ENCODE data around the gene ADCY9.

DNA sequence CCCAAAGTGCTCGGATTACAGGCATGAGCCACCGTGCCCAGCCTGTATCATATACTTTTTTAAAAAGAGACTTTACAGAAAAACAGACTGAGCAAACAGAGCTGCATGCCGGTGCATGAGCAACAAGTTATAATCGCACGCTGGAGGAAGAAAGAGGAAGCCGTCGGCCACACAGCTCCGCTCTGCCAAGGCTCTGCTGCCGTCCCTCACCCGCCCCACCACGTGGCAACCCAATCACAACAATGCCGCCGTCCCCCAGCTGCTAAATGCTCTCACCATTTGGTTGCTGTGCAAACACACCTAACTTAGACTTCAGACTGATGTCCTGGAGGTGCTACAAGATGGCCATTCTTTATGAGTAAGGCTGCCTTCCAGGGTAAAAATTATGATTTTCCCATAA is 83.5 kb downstream of the ADCY9 start:
- TF ChIP-seq, protein P1, sequence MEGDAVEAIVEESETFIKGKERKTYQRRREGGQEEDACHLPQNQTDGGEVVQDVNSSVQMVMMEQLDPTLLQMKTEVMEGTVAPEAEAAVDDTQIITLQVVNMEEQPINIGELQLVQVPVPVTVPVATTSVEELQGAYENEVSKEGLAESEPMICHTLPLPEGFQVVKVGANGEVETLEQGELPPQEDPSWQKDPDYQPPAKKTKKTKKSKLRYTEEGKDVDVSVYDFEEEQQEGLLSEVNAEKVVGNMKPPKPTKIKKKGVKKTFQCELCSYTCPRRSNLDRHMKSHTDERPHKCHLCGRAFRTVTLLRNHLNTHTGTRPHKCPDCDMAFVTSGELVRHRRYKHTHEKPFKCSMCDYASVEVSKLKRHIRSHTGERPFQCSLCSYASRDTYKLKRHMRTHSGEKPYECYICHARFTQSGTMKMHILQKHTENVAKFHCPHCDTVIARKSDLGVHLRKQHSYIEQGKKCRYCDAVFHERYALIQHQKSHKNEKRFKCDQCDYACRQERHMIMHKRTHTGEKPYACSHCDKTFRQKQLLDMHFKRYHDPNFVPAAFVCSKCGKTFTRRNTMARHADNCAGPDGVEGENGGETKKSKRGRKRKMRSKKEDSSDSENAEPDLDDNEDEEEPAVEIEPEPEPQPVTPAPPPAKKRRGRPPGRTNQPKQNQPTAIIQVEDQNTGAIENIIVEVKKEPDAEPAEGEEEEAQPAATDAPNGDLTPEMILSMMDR (IDR thresholded peaks at IDR 0.05): no peak
- TF ChIP-seq POLR2A (IDR thresholded peaks at IDR 0.05; ENCODE audit: low read length) (no peak), SMC3 (IDR thresholded peaks at IDR 0.05) (no peak), KDM5A (IDR thresholded peaks at IDR 0.05) (no peak), RCOR1 (IDR thresholded peaks at IDR 0.05; ENCODE audit: low read depth, low read length) (no peak), EP300 (IDR thresholded peaks at IDR 0.05) (no peak), MYC (IDR thresholded peaks at IDR 0.05; ENCODE audit: borderline replicate concordance, low read length) (no peak), HOXA7 (CRISPR knock-in tag; IDR thresholded peaks at IDR 0.05) (no peak)
- TF ChIP-seq, protein P2, sequence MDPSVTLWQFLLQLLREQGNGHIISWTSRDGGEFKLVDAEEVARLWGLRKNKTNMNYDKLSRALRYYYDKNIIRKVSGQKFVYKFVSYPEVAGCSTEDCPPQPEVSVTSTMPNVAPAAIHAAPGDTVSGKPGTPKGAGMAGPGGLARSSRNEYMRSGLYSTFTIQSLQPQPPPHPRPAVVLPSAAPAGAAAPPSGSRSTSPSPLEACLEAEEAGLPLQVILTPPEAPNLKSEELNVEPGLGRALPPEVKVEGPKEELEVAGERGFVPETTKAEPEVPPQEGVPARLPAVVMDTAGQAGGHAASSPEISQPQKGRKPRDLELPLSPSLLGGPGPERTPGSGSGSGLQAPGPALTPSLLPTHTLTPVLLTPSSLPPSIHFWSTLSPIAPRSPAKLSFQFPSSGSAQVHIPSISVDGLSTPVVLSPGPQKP (IDR thresholded peaks at IDR 0.05; ENCODE audit: low read depth, low read length): no peak
- TF ChIP-seq, protein P3, sequence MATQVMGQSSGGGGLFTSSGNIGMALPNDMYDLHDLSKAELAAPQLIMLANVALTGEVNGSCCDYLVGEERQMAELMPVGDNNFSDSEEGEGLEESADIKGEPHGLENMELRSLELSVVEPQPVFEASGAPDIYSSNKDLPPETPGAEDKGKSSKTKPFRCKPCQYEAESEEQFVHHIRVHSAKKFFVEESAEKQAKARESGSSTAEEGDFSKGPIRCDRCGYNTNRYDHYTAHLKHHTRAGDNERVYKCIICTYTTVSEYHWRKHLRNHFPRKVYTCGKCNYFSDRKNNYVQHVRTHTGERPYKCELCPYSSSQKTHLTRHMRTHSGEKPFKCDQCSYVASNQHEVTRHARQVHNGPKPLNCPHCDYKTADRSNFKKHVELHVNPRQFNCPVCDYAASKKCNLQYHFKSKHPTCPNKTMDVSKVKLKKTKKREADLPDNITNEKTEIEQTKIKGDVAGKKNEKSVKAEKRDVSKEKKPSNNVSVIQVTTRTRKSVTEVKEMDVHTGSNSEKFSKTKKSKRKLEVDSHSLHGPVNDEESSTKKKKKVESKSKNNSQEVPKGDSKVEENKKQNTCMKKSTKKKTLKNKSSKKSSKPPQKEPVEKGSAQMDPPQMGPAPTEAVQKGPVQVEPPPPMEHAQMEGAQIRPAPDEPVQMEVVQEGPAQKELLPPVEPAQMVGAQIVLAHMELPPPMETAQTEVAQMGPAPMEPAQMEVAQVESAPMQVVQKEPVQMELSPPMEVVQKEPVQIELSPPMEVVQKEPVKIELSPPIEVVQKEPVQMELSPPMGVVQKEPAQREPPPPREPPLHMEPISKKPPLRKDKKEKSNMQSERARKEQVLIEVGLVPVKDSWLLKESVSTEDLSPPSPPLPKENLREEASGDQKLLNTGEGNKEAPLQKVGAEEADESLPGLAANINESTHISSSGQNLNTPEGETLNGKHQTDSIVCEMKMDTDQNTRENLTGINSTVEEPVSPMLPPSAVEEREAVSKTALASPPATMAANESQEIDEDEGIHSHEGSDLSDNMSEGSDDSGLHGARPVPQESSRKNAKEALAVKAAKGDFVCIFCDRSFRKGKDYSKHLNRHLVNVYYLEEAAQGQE (IDR thresholded peaks at IDR 0.05): no peak

All from A549 (cell line).